ENCODE data around the gene HDAC5.

- TF ChIP-seq CTCF (conservative IDR thresholded peaks at IDR 0.05; ENCODE audit: low read depth, low read length) (no peak), EZH2 (IDR thresholded peaks at IDR 0.05; ENCODE audit: borderline replicate concordance, low read depth, low read length, poor library complexity, severe bottlenecking) (no peak)
These were observed 6.1 kb downstream of the HDAC5 start for GRCh38 chr17:44117351-44117750.
